ENCODE data around the gene TMEM154.

Gene TMEM154

GRCh38 chr4:152661649-152662048 lies 18.1 kb downstream of the TMEM154 start:
- ATAC-seq: no peak
- TF ChIP-seq CSDC2 (CRISPR knock-in tag; IDR thresholded peaks at IDR 0.05) (no peak), TOX (CRISPR knock-in tag; IDR thresholded peaks at IDR 0.05; ENCODE audit: borderline replicate concordance) (no peak), GLIS3 (CRISPR knock-in tag; IDR thresholded peaks at IDR 0.05) (no peak), POU6F1 (CRISPR knock-in tag; IDR thresholded peaks at IDR 0.05; ENCODE audit: borderline replicate concordance, low read depth) (no peak), ISL1 (CRISPR knock-in tag; IDR thresholded peaks at IDR 0.05) (no peak), PATZ1 (CRISPR knock-in tag; IDR thresholded peaks at IDR 0.05; ENCODE audit: borderline replicate concordance) (no peak), ESRRG (CRISPR knock-in tag; IDR thresholded peaks at IDR 0.05) (no peak), OSR1 (CRISPR knock-in tag; IDR thresholded peaks at IDR 0.05) (no peak), ZFP30 (CRISPR knock-in tag; IDR thresholded peaks at IDR 0.05) (no peak), BACH2 (CRISPR knock-in tag; IDR thresholded peaks at IDR 0.05; ENCODE audit: borderline replicate concordance) (no peak), SNAI2 (CRISPR knock-in tag; IDR thresholded peaks at IDR 0.05) (no peak), CREB5 (CRISPR knock-in tag; IDR thresholded peaks at IDR 0.05; ENCODE audit: low read depth) (no peak), ZNF70 (CRISPR knock-in tag; IDR thresholded peaks at IDR 0.05) (no peak), PPARA (CRISPR knock-in tag; IDR thresholded peaks at IDR 0.05; ENCODE audit: borderline replicate concordance) (no peak)

- no peak for ATAC-seq
- TF ChIP-seq TCF4 (CRISPR knock-in tag; IDR thresholded peaks at IDR 0.05; ENCODE audit: borderline replicate concordance) (no peak), TSHZ2 (CRISPR knock-in tag; IDR thresholded peaks at IDR 0.05) (no peak), ZNF70 (CRISPR knock-in tag; IDR thresholded peaks at IDR 0.05) (no peak), OSR1 (CRISPR knock-in tag; IDR thresholded peaks at IDR 0.05) (no peak), POU6F1 (CRISPR knock-in tag; IDR thresholded peaks at IDR 0.05; ENCODE audit: borderline replicate concordance, low read depth) (no peak), TOX (CRISPR knock-in tag; IDR thresholded peaks at IDR 0.05; ENCODE audit: borderline replicate concordance) (no peak), ZNF8 (CRISPR knock-in tag; IDR thresholded peaks at IDR 0.05) (no peak), ZNF565 (CRISPR knock-in tag; conservative IDR thresholded peaks at IDR 0.05; ENCODE audit: low read depth) (no peak), ISL1 (CRISPR knock-in tag; IDR thresholded peaks at IDR 0.05) (no peak), ZC3H10 (CRISPR knock-in tag; IDR thresholded peaks at IDR 0.05) (no peak), CSDC2 (CRISPR knock-in tag; IDR thresholded peaks at IDR 0.05) (no peak), PPARA (CRISPR knock-in tag; IDR thresholded peaks at IDR 0.05; ENCODE audit: borderline replicate concordance) (no peak), ZFP30 (CRISPR knock-in tag; IDR thresholded peaks at IDR 0.05) (no peak), ZFP3 (CRISPR knock-in tag; IDR thresholded peaks at IDR 0.05) (no peak), ARNTL (CRISPR knock-in tag; IDR thresholded peaks at IDR 0.05; ENCODE audit: borderline replicate concordance, low read depth) (no peak), GLIS3 (CRISPR knock-in tag; IDR thresholded peaks at IDR 0.05) (no peak), CSRNP3 (CRISPR knock-in tag; IDR thresholded peaks at IDR 0.05) (no peak)
Measured at GRCh38 chr4:152660526-152660925, 19.3 kb downstream of the TMEM154 start.
